Measurements from ENCODE around the gene TAMALIN.

Gene TAMALIN

DNA sequence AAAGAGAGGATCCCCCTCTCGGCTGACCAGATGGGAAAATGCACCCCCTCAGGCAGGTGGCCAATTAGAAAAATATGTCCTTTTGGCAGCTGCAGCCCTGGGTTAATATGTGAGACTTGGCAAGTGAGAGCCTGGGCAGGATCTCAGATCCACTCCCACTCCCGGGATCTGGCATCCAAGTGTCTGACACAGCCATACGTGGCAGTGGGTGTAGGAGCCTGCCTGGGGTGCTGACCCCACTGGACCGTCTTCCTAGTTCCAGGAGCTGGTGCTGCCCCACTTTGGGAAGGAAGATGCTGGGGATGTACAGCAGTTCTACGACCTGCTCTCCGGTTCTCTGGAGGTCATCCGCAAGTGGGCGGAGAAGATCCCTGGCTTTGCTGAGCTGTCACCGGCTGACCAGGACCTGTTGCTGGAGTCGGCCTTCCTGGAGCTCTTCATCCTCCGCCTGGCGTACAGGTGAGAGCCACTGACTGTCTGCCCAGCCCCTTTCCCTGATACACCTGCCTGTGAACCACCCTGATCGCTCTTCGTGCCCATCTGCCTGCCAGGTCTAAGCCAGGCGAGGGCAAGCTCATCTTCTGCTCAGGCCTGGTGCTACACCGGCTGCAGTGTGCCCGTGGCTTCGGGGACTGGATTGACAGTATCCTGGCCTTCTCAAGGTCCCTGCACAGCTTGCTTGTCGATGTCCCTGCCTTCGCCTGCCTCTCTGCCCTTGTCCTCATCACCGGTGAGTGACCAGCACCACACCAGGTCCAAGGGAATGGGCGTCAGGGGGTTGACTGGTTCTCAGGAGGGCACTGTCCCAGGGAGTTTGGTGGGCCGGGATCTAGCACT, 50.3 kb downstream of the TAMALIN start:
- no peak for DNase-seq
- H3K27me3 Mint-ChIP-seq, result no peaks in the 10 kb centered on the region
- H3K27ac Mint-ChIP-seq, result no peak overlapping the region
- peaks cover 59% of the 10 kb centered on the region for H3K36me3 Mint-ChIP-seq (ENCODE audit: low read depth)
- H3K9me3 Mint-ChIP-seq, result no peaks in the 10 kb centered on the region
- peaks cover 19% of the 10 kb centered on the region for H3K4me1 Mint-ChIP-seq (ENCODE audit: low read depth)
- no peak overlapping the region for H3K4me3 Mint-ChIP-seq

DNA sequence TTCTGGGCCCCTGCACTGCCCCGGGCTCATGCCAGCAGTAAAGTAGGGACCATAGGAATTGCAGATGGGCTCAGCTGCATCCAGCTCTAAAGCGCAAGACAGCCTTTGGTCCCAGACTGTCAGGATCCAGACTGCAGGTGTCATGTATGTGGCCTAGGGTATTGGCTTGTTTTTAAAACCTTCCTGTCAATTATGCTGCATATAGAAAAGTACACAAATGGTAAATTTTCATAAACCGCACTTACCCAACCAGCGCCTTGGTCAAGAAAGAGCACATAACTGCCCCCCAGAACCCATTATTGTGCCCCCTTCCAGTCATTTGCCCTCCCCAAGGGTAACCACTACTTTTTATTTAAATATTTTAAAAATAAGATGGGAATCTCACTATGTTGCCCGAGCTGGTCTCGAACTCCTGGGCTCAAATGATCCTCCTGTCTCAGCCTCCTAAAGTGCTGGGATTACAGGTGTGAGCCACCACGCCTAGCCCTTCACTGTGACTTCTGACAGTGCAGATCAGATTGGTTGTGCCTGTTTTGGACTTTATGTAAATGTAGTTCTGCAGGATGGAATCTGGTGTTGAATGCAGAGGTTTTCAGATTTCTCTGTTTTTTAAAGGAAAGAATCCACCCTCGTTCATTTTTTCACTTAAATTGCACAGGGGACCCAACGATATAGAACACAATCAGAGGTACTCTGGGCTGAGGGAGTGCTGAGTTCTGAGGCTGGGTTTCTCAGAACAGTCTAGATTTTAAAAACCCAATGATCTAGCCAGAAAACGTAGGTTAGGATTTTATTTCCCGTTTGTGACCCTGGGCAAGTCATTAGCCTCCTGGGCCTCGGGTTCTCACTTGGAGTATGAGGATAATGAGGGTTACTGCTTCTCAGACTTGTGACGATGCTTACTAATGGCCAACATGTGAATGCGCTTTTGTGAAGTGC, 51.2 kb downstream of the TAMALIN start:
- peaks cover 58% of the 10 kb centered on the region for H3K36me3 Mint-ChIP-seq (ENCODE audit: low read depth)

DNA sequence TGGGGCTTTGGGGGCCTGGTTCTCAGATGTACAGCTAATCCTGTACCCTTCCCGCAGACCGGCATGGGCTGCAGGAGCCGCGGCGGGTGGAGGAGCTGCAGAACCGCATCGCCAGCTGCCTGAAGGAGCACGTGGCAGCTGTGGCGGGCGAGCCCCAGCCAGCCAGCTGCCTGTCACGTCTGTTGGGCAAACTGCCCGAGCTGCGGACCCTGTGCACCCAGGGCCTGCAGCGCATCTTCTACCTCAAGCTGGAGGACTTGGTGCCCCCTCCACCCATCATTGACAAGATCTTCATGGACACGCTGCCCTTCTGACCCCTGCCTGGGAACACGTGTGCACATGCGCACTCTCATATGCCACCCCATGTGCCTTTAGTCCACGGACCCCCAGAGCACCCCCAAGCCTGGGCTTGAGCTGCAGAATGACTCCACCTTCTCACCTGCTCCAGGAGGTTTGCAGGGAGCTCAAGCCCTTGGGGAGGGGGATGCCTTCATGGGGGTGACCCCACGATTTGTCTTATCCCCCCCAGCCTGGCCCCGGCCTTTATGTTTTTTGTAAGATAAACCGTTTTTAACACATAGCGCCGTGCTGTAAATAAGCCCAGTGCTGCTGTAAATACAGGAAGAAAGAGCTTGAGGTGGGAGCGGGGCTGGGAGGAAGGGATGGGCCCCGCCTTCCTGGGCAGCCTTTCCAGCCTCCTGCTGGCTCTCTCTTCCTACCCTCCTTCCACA, 52.0 kb downstream of the TAMALIN start:
- Mint-ChIP-seq H3K9me3 (no peaks in the 10 kb centered on the region), H3K4me1 (ENCODE audit: low read depth) (peaks cover 5% of the 10 kb centered on the region), H3K27me3 (no peaks in the 10 kb centered on the region), H3K36me3 (ENCODE audit: low read depth) (peaks cover 58% of the 10 kb centered on the region), H3K27ac (no peak overlapping the region), H3K4me3 (no peak overlapping the region)
- DNase-seq, result no peak

More for the DNA sequence above, 51.2 kb downstream of the TAMALIN start:
- DNase-seq, result no peak
- Mint-ChIP-seq H3K4me3 (no peak overlapping the region), H3K27me3 (no peaks in the 10 kb centered on the region), H3K9me3 (no peaks in the 10 kb centered on the region), H3K4me1 (ENCODE audit: low read depth) (peaks cover 11% of the 10 kb centered on the region), H3K27ac (no peak overlapping the region)

DNA sequence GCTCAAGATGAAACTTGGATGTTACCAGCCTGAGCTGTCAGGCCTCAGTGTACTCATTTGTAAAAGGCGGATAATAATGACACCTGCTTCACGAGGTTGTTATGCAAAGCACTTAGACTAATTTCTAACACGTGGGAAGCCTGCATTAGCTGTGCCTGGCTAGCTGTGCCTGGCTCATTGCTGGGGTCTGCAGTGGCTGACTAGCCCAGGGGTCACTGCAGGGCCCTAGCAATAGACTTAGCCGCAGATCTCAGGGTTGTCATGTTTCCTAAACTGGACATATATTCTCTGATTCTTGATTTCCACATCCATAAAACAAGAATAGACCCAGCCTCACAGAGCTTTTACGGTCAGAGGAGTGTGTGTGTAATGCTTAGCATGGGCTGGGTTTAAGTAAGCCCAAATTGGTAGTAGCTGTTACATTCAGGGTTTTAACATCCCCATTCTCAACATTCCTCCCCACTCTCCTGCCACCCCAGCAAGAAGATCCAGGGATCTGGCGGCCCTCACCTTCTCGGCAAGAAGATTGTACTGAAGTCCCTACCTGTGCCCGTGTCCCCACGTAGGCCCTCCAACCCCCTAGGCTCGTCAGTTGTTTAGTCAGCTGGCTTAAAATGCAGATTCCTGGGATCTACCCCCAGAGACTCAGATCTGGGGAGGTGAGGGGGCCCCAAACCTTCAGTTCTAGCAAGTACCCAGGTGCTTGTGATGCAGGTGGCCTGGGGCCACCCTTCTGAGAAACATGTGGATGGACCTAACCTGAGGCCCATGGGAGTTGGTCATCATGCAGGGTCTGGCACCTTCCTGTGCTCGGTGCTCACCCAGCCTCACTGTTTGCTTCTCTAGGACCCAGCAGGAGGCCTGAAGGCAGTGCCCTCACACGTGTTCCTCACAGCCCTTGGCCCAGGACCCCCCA, 53.1 kb downstream of the TAMALIN start:
- Mint-ChIP-seq H3K36me3 (ENCODE audit: low read depth) (peaks cover 48% of the 10 kb centered on the region), H3K27me3 (no peaks in the 10 kb centered on the region), H3K27ac (no peak overlapping the region), H3K9me3 (no peaks in the 10 kb centered on the region), H3K4me1 (ENCODE audit: low read depth) (no peaks in the 10 kb centered on the region), H3K4me3 (no peak overlapping the region)
- no peak for DNase-seq

DNA sequence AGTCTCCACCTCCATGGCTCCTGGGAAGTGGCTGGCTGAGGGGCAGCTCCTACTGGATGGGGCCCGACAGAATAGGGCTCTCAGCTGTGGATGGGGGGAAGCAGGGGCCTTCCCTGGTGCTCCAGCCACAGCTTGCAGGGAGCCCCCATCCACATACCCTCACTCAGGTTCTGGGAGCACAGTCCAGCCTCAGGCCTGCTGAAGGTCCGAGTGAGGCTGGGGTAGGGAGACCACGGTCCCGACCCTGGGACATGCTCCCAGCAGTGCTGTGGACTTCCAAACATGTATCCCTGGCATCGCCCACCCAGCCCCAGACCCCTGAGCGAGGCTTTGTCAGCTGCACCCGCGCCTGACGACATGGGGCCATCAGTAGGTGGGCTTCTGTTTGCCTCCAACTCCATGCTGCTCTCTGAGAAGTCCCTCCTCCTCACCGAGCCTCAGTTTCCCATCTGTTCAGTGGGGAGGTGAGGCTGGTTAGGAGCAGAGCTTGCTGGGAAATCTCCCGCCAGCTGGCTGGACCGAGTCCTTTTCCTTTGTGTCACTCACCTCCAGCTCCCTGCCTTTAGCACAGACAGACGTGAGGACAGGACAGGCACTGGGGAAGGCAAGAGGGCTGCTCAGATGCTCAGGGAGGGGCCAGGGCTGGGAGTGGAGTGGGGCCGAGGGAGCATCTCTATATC, 53.9 kb downstream of the TAMALIN start:
- no peak for DNase-seq
- Mint-ChIP-seq H3K9me3 (no peaks in the 10 kb centered on the region), H3K36me3 (ENCODE audit: low read depth) (peaks cover 40% of the 10 kb centered on the region), H3K27me3 (no peaks in the 10 kb centered on the region), H3K4me3 (no peak overlapping the region), H3K27ac (no peak overlapping the region), H3K4me1 (ENCODE audit: low read depth) (no peaks in the 10 kb centered on the region)

DNA sequence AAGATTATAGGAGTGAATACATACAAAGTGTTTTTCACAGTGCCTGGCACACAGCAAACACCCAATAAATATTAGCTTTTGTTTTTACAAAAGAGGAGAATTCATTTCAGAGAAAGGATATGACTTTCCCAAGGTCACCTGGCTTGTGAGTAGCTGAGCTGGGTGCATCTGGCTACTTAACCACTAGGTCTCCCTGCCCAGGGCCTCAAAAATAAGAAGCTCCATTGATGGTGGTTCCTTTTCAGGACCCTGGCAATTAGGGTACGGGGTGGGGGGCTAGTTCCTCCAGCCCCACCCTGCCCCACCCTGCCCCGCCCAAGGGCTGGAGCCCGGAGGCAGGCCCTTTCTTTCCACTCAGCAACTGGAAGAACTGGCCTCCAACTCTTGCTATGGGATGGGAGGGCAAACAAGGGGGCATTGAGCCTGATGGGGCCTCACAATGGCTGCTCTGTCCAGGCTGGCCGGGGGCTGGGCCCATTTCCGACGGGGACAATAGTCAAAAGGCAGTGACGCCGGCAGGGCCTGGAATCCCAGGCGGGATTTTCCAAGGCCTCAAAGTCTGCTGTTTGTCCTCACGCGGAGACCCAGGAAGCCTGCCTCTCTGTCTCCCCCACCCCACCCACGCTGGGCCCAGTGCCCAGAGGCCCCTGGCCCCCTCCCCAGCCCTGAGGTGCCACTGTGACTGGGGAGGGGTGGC, 54.9 kb downstream of the TAMALIN start:
- no peaks in the 10 kb centered on the region for H3K27me3 Mint-ChIP-seq

DNA sequence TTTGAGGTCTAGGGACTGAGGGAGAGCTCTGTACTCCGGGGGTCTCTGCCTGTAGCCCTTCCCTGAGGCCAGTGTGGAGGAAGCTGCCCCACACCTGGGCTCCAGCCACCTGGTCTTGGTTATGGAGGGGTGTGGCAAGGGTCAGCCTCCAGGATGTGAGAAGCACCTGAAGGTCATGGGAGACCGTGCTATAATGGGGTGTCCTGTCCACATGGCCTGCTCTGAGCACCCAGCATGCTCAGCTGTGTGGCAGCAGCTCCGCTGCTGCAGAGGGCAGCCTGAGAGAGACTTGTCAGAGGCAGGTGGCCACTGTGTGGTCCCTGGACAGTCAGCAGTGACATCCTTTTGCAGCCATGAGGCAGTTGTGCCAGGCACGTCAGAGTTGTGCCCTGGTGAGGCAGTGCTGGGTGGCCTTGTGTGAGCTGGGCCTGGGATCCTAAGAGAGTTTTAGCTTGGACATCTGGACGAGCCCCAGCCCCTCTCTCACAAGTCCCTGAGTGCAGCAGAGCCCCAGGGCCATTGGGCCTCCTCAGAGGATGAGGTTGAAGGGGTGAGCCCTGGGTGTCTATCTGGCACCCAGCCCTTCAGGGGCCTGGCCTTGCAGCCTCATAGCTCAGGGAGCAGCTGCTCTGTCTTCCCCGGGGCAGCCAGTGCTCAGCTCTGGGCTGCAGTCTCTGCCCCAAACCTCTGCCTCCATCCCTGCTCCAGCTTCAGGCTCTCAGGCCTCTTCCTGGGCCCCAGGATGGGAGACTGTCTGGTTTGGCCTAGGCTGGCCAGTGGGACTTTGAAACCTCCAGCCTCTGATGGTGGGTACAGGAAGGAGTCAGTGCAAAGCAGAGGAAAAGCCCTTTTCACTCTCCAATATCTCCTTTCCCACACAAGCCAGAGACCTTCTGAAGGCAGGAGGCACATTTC, 55.7 kb downstream of the TAMALIN start:
- Mint-ChIP-seq H3K27me3 (no peaks in the 10 kb centered on the region), H3K4me3 (no peak overlapping the region), H3K4me1 (ENCODE audit: low read depth) (peaks cover 5% of the 10 kb centered on the region), H3K36me3 (ENCODE audit: low read depth) (peaks cover 24% of the 10 kb centered on the region), H3K27ac (no peak overlapping the region), H3K9me3 (no peaks in the 10 kb centered on the region)
- no peak for DNase-seq

More for the DNA sequence above, 54.9 kb downstream of the TAMALIN start:
- no peak overlapping the region for H3K27ac Mint-ChIP-seq
- peaks cover 5% of the 10 kb centered on the region for H3K4me1 Mint-ChIP-seq (ENCODE audit: low read depth)
- no peak for DNase-seq
- H3K4me3 Mint-ChIP-seq, result no peak overlapping the region
- peaks cover 32% of the 10 kb centered on the region for H3K36me3 Mint-ChIP-seq (ENCODE audit: low read depth)
- H3K9me3 Mint-ChIP-seq, result no peaks in the 10 kb centered on the region

DNA sequence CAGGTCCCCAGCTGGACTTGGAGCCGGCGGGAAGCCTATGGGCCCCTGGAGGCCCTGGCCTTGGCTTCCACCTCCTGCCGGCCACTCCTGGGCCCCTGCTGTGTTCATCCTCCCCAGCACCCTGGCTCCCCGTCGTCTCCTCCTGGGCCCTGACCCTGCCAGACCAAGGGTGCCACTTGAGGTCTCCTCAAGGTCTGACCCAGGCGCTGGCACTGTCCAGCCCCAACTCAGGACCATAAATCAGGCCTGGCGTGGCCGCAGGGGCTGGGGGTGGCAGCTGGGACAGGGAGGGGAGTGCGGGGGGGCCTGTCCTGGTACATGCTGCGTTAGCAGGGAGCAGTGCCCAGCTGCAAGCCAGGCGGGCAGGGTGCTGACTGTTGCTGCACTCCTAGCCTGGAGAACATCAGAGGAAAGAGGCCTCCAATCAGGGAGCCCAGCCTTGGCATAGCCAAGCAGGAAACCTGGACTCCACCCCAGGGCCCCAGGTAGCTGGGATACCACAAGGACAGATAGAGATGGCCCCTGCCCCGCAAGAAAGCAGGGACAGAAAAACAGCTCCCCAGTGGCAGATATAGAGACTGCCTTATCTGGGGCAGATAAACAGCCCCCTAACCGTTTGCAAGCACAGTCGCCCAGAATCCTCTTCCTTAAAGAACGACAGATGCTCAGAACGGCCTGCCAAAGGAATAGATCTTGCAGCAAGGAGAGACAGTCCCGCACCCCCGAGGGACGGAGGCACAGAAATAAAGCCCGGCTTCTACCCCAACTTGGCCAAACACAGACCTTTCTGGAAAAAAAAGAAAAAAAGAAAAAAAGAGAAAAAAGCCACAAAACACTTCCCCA, 56.6 kb downstream of the TAMALIN start:
- no peaks in the 10 kb centered on the region for H3K9me3 Mint-ChIP-seq
- no peaks in the 10 kb centered on the region for H3K27me3 Mint-ChIP-seq
- H3K36me3 Mint-ChIP-seq (ENCODE audit: low read depth), result peaks cover 16% of the 10 kb centered on the region
- DNase-seq, result no peak
- no peak overlapping the region for H3K4me3 Mint-ChIP-seq
- no peak overlapping the region for H3K27ac Mint-ChIP-seq
- peaks cover 5% of the 10 kb centered on the region for H3K4me1 Mint-ChIP-seq (ENCODE audit: low read depth)

DNA sequence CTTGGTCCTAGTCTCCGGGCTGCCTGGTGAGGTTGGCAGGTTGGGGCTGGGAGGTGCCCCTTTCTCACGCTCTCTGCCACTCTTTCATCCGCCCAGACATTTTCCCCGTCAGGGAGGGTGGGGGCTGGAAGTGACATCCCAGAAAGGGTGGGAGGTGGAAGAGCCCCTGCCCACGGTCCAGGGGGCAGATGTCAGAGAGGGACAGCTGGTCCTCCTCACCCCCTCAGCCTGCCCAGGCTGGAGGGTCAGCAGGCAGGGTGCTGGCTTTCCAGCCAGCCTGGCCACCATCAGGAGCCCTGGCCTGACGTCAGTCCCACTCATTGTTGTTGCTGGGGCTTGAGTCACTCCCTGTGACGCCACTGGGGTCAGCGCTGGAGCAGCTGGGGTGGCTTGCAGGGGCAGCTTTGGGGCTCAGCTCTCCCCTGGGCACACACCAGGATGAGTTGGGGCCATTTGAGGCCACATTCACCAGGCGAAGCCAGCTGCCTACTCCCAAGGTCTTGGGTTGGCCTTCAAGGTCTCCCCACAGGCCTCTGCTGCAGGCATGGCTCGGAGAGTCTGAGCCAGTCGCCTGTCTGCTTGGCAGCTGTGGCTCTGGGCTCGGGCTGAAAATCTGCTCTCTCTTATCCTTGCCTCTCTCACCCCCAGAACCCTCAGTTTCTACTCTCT, 57.4 kb downstream of the TAMALIN start:
- Mint-ChIP-seq H3K27ac (no peak overlapping the region), H3K27me3 (no peaks in the 10 kb centered on the region), H3K9me3 (no peaks in the 10 kb centered on the region), H3K4me3 (no peak overlapping the region), H3K4me1 (ENCODE audit: low read depth) (peaks cover 8% of the 10 kb centered on the region), H3K36me3 (ENCODE audit: low read depth) (peaks cover 8% of the 10 kb centered on the region)
- no peak for DNase-seq
